DOHH2 (cell line): ENCODE measurements around the gene IFNAR1.

Experiments
- H3F3A ChIP-seq: fragments of 200-600 bp; sonication (generic), shearing (Covaris generic); 2 replicates; pipeline ENCODE4 v1.6.0; 2016; ENCODE audit warnings: antibody characterized with exemption, mild to moderate bottlenecking; ENCODE audit not compliant: control insufficient read depth, insufficient read depth
- H3K27ac ChIP-seq: fragments of 200-600 bp; sonication (generic); 2 replicates; pipeline ENCODE4 v1.5.1; 2014; ENCODE audit warnings: low read depth, mild to moderate bottlenecking, low read length, moderate library complexity
- H3K27me3 ChIP-seq: fragments of 200-600 bp; sonication (generic); 2 replicates; pipeline ENCODE4 v1.6.1; 2014; ENCODE audit warnings: mild to moderate bottlenecking, low read length, mixed read lengths; ENCODE audit not compliant: control insufficient read depth
- H3K36me3 ChIP-seq: fragments of 200-600 bp; sonication (generic); 2 replicates; pipeline ENCODE4 v1.6.1; 2014; ENCODE audit warnings: mild to moderate bottlenecking, low read length, moderate library complexity, mixed read lengths; ENCODE audit not compliant: control insufficient read depth
- H3K4me1 ChIP-seq: fragments of 200-600 bp; sonication (generic); 2 replicates; pipeline ENCODE4 v1.6.1; 2014; ENCODE audit warnings: mild to moderate bottlenecking, low read length, mixed read lengths; ENCODE audit not compliant: control insufficient read depth
- H3K4me2 ChIP-seq: fragments of 200-600 bp; sonication (generic); 2 replicates; pipeline ENCODE4 v1.6.0; 2014; ENCODE audit warnings: mild to moderate bottlenecking, low read length, moderate library complexity
- H3K4me3 ChIP-seq: fragments of 200-600 bp; sonication (generic); 2 replicates; pipeline ENCODE4 v1.5.1; 2014; ENCODE audit warnings: mild to moderate bottlenecking, low read length, mixed read lengths
- H3K79me2 ChIP-seq: fragments of 200-600 bp; sonication (generic); 2 replicates; pipeline ENCODE4 v1.6.1; 2014; ENCODE audit warnings: mild to moderate bottlenecking, low read length, mixed read lengths; ENCODE audit not compliant: control insufficient read depth
- H3K9me2 ChIP-seq: fragments of 200-600 bp; sonication (generic); replicated peaks from 2 replicates; pipeline ENCODE4 v1.6.1; 2014; ENCODE audit warnings: mild to moderate bottlenecking, low read length, mixed read lengths; ENCODE audit not compliant: control insufficient read depth
- H3K9me3 ChIP-seq: fragments of 200-600 bp; sonication (generic); 2 replicates; pipeline ENCODE4 v1.6.1; 2014; ENCODE audit warnings: antibody characterized with exemption, low read length, mixed read lengths; ENCODE audit not compliant: control insufficient read depth, insufficient read depth
- H4K20me1 ChIP-seq: fragments of 200-600 bp; sonication (generic); 2 replicates; pipeline ENCODE4 v1.6.0; 2014; ENCODE audit warnings: low read depth, mild to moderate bottlenecking, antibody characterized with exemption, low read length, moderate library complexity; ENCODE audit not compliant: control insufficient read depth, insufficient read depth
- EZH2phosphoT487 ChIP-seq: fragments of 200-600 bp; sonication (generic); IDR thresholded peaks from 2 replicates; pipeline ENCODE4 v1.6.1; 2017; ENCODE audit warnings: borderline replicate concordance, mild to moderate bottlenecking, antibody characterized with exemption, low read length, moderate library complexity, mixed read lengths
- TF ChIP-seq, protein P1 (sequence below): fragments of 200-600 bp; sonication (generic); IDR thresholded peaks from one replicate; pipeline ENCODE4 v1.5.1; 2014; ENCODE audit warnings: antibody characterized with exemption, mild to moderate bottlenecking, low read depth, low read length; ENCODE audit not compliant: poor library complexity, severe bottlenecking

Gene IFNAR1

DNA sequence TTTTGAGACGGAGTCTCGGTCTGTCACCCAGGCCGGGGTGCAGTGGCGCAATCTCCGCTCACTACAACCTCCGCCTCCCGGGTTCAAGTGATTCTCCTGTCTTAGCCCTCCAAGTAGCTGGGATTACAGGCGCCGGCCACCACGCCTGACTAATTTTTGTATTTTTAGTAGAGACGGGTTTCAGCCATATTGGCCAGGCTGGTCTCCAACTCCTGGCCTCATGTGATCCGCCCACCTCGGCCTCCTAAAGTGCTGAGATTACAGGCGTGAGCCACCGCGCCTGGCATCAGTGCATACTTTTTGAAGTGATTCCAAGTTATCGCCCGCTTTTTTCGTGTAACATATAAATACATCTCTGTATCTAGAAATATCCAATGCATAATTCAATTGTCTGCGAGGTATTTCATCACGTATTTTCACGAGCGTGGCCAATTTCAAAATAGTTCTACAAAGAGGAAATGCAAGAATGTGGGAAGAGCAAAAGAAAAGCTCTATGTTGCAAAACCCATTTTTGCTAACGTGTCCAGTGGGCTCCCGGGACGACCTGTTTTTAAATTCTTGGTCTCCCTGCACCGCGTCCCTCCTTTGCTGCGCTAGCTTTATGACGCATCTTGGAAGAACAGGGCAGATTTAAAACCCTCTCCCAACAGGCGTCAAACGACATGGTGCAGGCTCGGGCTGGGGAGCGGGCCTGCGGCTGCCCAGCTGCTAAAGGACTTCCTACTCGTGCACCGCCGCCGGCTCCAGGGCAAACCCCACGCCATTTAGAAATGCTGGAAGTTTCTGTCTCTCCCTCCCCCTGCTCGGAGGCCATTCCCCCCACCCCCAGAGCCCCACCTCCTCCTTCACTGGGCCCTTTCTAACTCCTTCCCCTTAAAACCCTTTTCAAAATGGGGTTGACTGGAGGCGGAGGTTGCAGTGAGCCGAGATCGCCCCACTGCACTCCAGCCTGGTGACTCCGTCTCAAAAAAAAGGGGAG is 77.5 kb downstream of the IFNAR1 start:
- peaks cover 67% of the 10 kb centered on the region for H3K4me1 ChIP-seq
- H3K36me3 ChIP-seq, result peaks cover 38% of the 10 kb centered on the region
- peak overlapping the region; percentile 83 for H3K4me2 ChIP-seq
- no peaks in the 10 kb centered on the region for H3K27me3 ChIP-seq
- peak overlapping the region; percentile 72 for H3K27ac ChIP-seq
- no peaks in the 10 kb centered on the region for H3K9me2 ChIP-seq
- H4K20me1 ChIP-seq, result 0 out of 2 replicates have a peak, but pooled peaks cover 5% of the 10 kb centered on the region
- H3K79me2 ChIP-seq, result peaks cover 44% of the 10 kb centered on the region
- H3K9me3 ChIP-seq, result no peaks in the 10 kb centered on the region
- peak overlapping the region; percentile 89 for H3K4me3 ChIP-seq
- H3F3A ChIP-seq, result peaks cover 12% of the 10 kb centered on the region
- TF ChIP-seq, protein P1, sequence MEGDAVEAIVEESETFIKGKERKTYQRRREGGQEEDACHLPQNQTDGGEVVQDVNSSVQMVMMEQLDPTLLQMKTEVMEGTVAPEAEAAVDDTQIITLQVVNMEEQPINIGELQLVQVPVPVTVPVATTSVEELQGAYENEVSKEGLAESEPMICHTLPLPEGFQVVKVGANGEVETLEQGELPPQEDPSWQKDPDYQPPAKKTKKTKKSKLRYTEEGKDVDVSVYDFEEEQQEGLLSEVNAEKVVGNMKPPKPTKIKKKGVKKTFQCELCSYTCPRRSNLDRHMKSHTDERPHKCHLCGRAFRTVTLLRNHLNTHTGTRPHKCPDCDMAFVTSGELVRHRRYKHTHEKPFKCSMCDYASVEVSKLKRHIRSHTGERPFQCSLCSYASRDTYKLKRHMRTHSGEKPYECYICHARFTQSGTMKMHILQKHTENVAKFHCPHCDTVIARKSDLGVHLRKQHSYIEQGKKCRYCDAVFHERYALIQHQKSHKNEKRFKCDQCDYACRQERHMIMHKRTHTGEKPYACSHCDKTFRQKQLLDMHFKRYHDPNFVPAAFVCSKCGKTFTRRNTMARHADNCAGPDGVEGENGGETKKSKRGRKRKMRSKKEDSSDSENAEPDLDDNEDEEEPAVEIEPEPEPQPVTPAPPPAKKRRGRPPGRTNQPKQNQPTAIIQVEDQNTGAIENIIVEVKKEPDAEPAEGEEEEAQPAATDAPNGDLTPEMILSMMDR, result no peak
- no peak for TF ChIP-seq EZH2phosphoT487

DNA sequence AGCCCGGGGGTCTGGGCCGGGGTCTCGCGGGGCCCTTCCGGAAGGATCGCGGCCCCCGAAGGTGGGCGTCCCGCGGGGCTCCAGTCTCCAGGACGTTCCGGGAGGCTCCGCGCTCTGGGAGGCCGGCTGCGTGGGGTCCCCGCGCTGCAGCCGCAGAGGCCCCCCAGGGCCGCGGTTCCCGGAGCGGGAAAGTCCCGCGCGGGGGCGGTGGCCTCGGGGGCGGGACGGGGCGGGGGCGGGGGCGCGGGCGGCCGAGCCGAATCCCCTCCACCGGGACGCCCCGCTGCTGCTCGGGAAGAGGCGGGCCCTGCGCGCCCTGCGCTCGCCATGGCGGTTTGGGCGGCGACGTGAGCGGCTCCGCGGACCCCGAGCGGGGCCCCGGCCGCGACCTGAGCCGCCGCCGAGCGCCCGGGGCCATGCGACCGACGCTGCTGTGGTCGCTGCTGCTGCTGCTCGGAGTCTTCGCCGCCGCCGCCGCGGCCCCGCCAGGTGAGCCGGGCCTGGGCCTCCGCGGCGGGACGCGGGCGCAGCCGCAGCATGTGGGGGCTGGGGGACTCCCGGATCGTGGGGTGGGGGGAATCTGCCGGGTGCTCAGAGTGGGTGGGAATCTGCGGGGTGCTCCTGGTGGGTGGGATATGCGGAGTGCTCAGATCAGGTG is 78.5 kb downstream of the IFNAR1 start, which contains the start of gene IFNGR2:
Gene IFNGR2 (plus strand): TSS at position 286 of the 658 bp plus-strand sequence. CDS start 131 bp downstream, at position 417.
- Histone ChIP-seq H3K4me3 (peak within 1 kb of the TSS; percentile 89), H3K36me3 (peaks cover 42% of the 10 kb centered on the region), H3K9me2 (no peaks in the 10 kb centered on the region), H3K79me2 (peaks cover 53% of the 10 kb centered on the region), H3K27me3 (no peaks in the 10 kb centered on the region), H4K20me1 (peaks cover 6% of the 10 kb centered on the region; the same call in 1 of the 2 replicates), H3K4me2 (peak within 1 kb of the TSS; percentile 83), H3F3A (peaks cover 12% of the 10 kb centered on the region), H3K4me1 (peaks cover 64% of the 10 kb centered on the region), H3K9me3 (no peaks in the 10 kb centered on the region), H3K27ac (peak within 1 kb of the TSS; percentile 86)
- TF ChIP-seq, protein P1, result no peak
- TF ChIP-seq EZH2phosphoT487, result no peak

DNA sequence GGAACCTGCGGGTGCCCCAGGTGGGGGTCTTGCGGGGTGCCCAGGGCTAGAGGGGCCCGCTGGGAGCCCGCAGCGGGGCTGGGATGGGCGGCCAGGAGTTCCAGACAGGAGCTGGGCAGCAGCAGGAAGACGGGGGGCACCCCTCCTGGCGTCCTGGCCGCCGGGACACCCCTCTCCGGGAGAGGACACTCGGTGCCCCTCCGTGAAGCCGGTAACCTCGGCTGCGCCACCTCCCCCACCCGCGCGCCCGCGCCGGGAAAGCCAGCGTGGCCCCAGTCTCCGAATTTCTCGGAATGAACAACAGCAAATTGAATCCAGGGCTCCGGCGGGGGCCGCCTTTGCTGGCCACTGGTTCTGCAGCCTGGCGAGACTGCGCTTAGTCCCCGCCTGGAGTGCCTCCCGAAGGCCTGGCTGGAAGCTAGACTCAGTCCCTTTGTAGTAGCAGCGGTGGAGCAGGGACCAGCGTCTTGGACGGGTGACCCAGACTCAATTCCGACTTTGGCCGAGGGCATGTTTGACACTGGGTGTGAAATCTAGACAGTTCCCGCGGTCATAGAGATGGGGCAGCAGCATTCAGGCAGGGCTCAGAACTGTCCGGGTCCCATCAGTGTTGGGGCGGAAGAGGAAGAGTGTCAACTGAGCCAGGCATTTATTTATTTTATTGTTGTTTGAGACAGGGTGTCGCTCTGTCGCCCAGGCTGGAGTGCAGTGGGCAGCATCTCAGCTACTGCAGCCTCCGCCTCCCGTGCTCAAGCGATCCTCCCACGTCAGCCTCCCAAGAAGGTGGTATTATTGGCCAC is 79.2 kb downstream of the IFNAR1 start:
- no peaks in the 10 kb centered on the region for H3K9me3 ChIP-seq
- H4K20me1 ChIP-seq, result peaks cover 9% of the 10 kb centered on the region; the same call in 1 of the 2 replicates
- H3K36me3 ChIP-seq, result peaks cover 47% of the 10 kb centered on the region
- TF ChIP-seq EZH2phosphoT487, result no peak
- TF ChIP-seq, protein P1, result no peak
- peaks cover 56% of the 10 kb centered on the region for H3K4me1 ChIP-seq
- H3K79me2 ChIP-seq, result peaks cover 61% of the 10 kb centered on the region
- H3K4me3 ChIP-seq, result peak overlapping the region; percentile 89
- no peaks in the 10 kb centered on the region for H3K9me2 ChIP-seq
- H3K4me2 ChIP-seq, result peak overlapping the region; percentile 73
- H3K27ac ChIP-seq, result peak overlapping the region; percentile 86
- H3K27me3 ChIP-seq, result no peaks in the 10 kb centered on the region
- H3F3A ChIP-seq, result peaks cover 12% of the 10 kb centered on the region
